ENCODE data around the gene PACSIN1. TPM values are rescaled to one million over a fixed set of nuclear protein-coding genes. Genes with fewer than 3 reads are reported as not detected.

PACSIN1 gene
- total RNA-seq, 1 donor from 2014 or later = not detected

Other genes with a start within 250 kb of the PACSIN1 start
- 46.5 and 229 TPM in 2 replicates for gene HMGA1, start 229.2 kb upstream of the PACSIN1 start, total RNA-seq
- 16.4 and 24.3 TPM in 2 replicates for gene SMIM29, start 217.1 kb upstream of the PACSIN1 start, total RNA-seq
- 24.3 and 33.9 TPM in 2 replicates for gene NUDT3, start 73.4 kb upstream of the PACSIN1 start, total RNA-seq
- gene RPS10, start 40.0 kb upstream of the PACSIN1 start, total RNA-seq = 899 and 3,703 TPM in 2 replicates
- gene SPDEF, start 90.3 kb downstream of the PACSIN1 start, total RNA-seq = under 0.01 TPM in 1 of 2 replicates, not detected in the other
- gene ILRUN, start 230.7 kb downstream of the PACSIN1 start, total RNA-seq = 50.9 and 62.0 TPM in 2 replicates

All from dermis blood vessel endothelial cell (primary cell).